ENCODE results near the gene ZNF839.

Gene ZNF839

GRCh38 chr14:102387086-102387485 lies 67.5 kb downstream of the ZNF839 start:
- Histone ChIP-seq H3K27me3 (replicated peaks; ENCODE audit: insufficient read depth, low read length) (no peaks in the 10 kb centered on the region), H3K27ac (ENCODE audit: low read length) (no peak overlapping the region), H3K9me2 (replicated peaks; ENCODE audit: insufficient read depth, low read length) (no peaks in the 10 kb centered on the region), H3K36me3 (replicated peaks; ENCODE audit: insufficient read depth, low read length) (no peaks in the 10 kb centered on the region), H3K4me2 (ENCODE audit: low read depth, low read length) (no peak overlapping the region), H4K20me1 (ENCODE audit: insufficient read depth, low read length) (no peaks in the 10 kb centered on the region), H3K4me3 (ENCODE audit: low read length) (no peak overlapping the region), H3K9me3 (replicated peaks; ENCODE audit: insufficient read depth, low read length) (no peaks in the 10 kb centered on the region), H3K4me1 (ENCODE audit: low read length) (no peaks in the 10 kb centered on the region), H3K79me2 (ENCODE audit: low read length) (no peaks in the 10 kb centered on the region), H3F3A (ENCODE audit: insufficient read depth, low read length) (no peaks in the 10 kb centered on the region), H2AFZ (ENCODE audit: low read length) (no peak overlapping the region), H3K9ac (ENCODE audit: low read length) (no peak overlapping the region)
- no peak for TF ChIP-seq EZH2 (optimal IDR thresholded peaks at IDR 0.05; ENCODE audit: low read depth, low read length)
- no peak for DNase-seq

- no peaks in the 10 kb centered on the region for H4K20me1 ChIP-seq (ENCODE audit: insufficient read depth, low read length)
- no peaks in the 10 kb centered on the region for H3K36me3 ChIP-seq (replicated peaks; ENCODE audit: insufficient read depth, low read length)
- no peaks in the 10 kb centered on the region for H3K9me3 ChIP-seq (replicated peaks; ENCODE audit: insufficient read depth, low read length)
- no peaks in the 10 kb centered on the region for H3K4me1 ChIP-seq (ENCODE audit: low read length)
- H3K27me3 ChIP-seq (replicated peaks; ENCODE audit: insufficient read depth, low read length), result no peaks in the 10 kb centered on the region
- no peak overlapping the region for H3K27ac ChIP-seq (ENCODE audit: low read length)
- TF ChIP-seq CTCF (IDR thresholded peaks at IDR 0.05; ENCODE audit: low read length), result no peak
- no peak for TF ChIP-seq EZH2 (optimal IDR thresholded peaks at IDR 0.05; ENCODE audit: low read depth, low read length)
- TF ChIP-seq EZH2phosphoT487 (IDR thresholded peaks at IDR 0.05; ENCODE audit: low read length), result no peak
- no peak for DNase-seq
- no peaks in the 10 kb centered on the region for H3K79me2 ChIP-seq (ENCODE audit: low read length)
- H3K9ac ChIP-seq (ENCODE audit: low read length), result no peak overlapping the region
- no peaks in the 10 kb centered on the region for H3K9me2 ChIP-seq (replicated peaks; ENCODE audit: insufficient read depth, low read length)
- H3K4me2 ChIP-seq (ENCODE audit: low read depth, low read length), result no peak overlapping the region
- H3F3A ChIP-seq (ENCODE audit: insufficient read depth, low read length), result no peaks in the 10 kb centered on the region
- H3K4me3 ChIP-seq (ENCODE audit: low read length), result no peak overlapping the region
- H2AFZ ChIP-seq (ENCODE audit: low read length), result no peak overlapping the region
These were observed 69.7 kb downstream of the ZNF839 start for GRCh38 chr14:102389246-102389645.

GRCh38 chr14:102390064-102390855 lies 70.7 kb downstream of the ZNF839 start:
- Histone ChIP-seq H4K20me1 (ENCODE audit: insufficient read depth, low read length) (no peaks in the 10 kb centered on the region), H3K9me2 (replicated peaks; ENCODE audit: insufficient read depth, low read length) (no peaks in the 10 kb centered on the region), H3K27ac (ENCODE audit: low read length) (no peak overlapping the region), H3K36me3 (replicated peaks; ENCODE audit: insufficient read depth, low read length) (no peaks in the 10 kb centered on the region), H3K9ac (ENCODE audit: low read length) (no peak overlapping the region), H3K4me1 (ENCODE audit: low read length) (no peaks in the 10 kb centered on the region), H3K9me3 (replicated peaks; ENCODE audit: insufficient read depth, low read length) (no peaks in the 10 kb centered on the region), H3K4me3 (ENCODE audit: low read length) (no peak overlapping the region), H3K27me3 (replicated peaks; ENCODE audit: insufficient read depth, low read length) (no peaks in the 10 kb centered on the region), H3K79me2 (ENCODE audit: low read length) (no peaks in the 10 kb centered on the region), H3K4me2 (ENCODE audit: low read depth, low read length) (no peak overlapping the region), H3F3A (ENCODE audit: insufficient read depth, low read length) (no peaks in the 10 kb centered on the region), H2AFZ (ENCODE audit: low read length) (no peak overlapping the region)
- DNase-seq, result no peak
- TF ChIP-seq CTCF (IDR thresholded peaks at IDR 0.05; ENCODE audit: low read length), result no peak
- no peak for TF ChIP-seq EZH2phosphoT487 (IDR thresholded peaks at IDR 0.05; ENCODE audit: low read length)
- no peak for TF ChIP-seq EZH2 (optimal IDR thresholded peaks at IDR 0.05; ENCODE audit: low read depth, low read length)
